Central memory CD8-positive, alpha-beta T cell (primary cell): ENCODE measurements around the gene SEMA3B.
"Not testable (repeated sequence)": the region's sequence is repeated elsewhere in the genome, so short reads cannot be mapped to it uniquely, and the experiment has no call there.

ENCODE experiments used
- ATAC-seq: fragments of 150-1000 bp; cut with Tn5 transposase; replicated peaks from 2 replicates; pipeline ENCODE4 v1.10.0; 2022; ENCODE audit warnings: mild to moderate bottlenecking, moderate FRiP score, moderate number of reproducible peaks; ENCODE audit not compliant: poor library complexity, severe bottlenecking; ENCODE audit errors: extremely low read depth
- DNase-seq, 2 donors: peaks; one replicate each; pipeline ENCODE4 v3.0.0; 2021; ENCODE audit warnings: low spot score in 2 of 2
- H3K27ac Mint-ChIP-seq: one replicate; pipeline ENCODE4 v1.8.0; 2022; ENCODE audit warnings: low read depth, mild to moderate bottlenecking, moderate library complexity, mixed read lengths
- H3K27me3 Mint-ChIP-seq: one replicate; pipeline ENCODE4 v1.8.0; 2022; ENCODE audit warnings: mixed read lengths
- H3K36me3 Mint-ChIP-seq: one replicate; pipeline ENCODE4 v1.8.0; 2022; ENCODE audit warnings: mild to moderate bottlenecking, moderate library complexity, mixed read lengths; ENCODE audit not compliant: insufficient read depth
- H3K4me1 Mint-ChIP-seq: one replicate; pipeline ENCODE4 v1.8.0; 2022; ENCODE audit warnings: mixed read lengths
- H3K4me3 Mint-ChIP-seq: one replicate; pipeline ENCODE4 v1.8.0; 2022; ENCODE audit warnings: mild to moderate bottlenecking, moderate library complexity, mixed read lengths
- H3K9me3 Mint-ChIP-seq: one replicate; pipeline ENCODE4 v1.8.0; 2022; ENCODE audit warnings: mixed read lengths

Gene SEMA3B

DNA sequence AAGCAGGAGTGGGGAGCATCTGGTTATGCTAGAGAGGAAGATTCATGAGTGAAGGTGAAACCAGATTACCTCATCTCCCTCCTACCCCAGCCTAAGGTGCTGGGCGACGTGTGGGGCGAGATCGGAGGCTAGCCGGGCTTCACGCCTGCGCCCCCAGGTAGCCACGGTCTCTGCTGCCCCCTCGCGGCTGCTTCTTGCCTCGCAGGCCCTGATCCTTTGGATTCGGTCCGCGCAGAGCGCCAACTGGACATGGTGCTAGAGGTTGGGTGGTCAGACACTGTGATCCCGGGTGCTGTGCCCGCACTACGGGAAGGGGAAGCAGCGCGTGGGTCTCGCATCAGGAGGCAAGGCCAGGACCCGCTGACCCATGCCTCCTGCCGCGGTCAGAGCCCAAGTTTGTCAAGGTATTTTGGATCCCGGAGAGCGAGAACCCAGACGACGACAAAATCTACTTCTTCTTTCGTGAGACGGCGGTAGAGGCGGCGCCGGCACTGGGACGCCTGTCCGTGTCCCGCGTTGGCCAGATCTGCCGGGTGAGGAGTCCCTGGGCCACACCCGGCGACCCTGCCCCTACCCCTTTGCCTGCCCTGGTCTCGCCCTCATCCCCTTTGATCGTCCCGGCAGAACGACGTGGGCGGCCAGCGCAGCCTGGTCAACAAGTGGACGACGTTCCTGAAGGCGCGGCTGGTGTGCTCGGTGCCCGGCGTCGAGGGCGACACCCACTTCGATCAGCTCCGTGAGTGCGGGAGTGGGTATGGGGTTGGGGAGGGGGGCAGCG is 4.2 kb downstream of the SEMA3B start:
- no peaks in the 10 kb centered on the region for H3K9me3 Mint-ChIP-seq
- no peak overlapping the region for H3K27ac Mint-ChIP-seq
- DNase-seq, result peak; percentile 76 to 93
- peaks cover 10% of the 10 kb centered on the region for H3K36me3 Mint-ChIP-seq
- H3K4me3 Mint-ChIP-seq, result peak overlapping the region; percentile 67
- ATAC-seq, result peak; percentile 76
- H3K4me1 Mint-ChIP-seq, result peaks cover 25% of the 10 kb centered on the region
- H3K27me3 Mint-ChIP-seq, result peaks cover 47% of the 10 kb centered on the region

DNA sequence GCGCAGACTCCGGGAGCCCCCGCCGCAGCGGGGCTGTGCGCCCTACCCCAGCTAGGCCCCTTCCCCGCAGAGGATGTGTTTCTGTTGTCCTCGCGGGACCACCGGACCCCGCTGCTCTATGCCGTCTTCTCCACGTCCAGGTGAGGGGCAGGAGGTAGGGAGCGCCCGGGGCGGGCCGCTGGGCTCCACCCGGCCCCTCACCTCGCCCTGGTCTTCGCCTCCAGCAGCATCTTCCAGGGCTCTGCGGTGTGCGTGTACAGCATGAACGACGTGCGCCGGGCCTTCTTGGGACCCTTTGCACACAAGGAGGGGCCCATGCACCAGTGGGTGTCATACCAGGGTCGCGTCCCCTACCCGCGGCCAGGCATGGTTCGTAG is 4.7 kb downstream of the SEMA3B start:
- peaks cover 53% of the 10 kb centered on the region for H3K27me3 Mint-ChIP-seq
- H3K4me1 Mint-ChIP-seq, result peaks cover 25% of the 10 kb centered on the region
- no peaks in the 10 kb centered on the region for H3K9me3 Mint-ChIP-seq
- no peak overlapping the region for H3K4me3 Mint-ChIP-seq
- ATAC-seq (no peak), DNase-seq (no peak)
- H3K27ac Mint-ChIP-seq, result no peak overlapping the region
- H3K36me3 Mint-ChIP-seq, result peaks cover 10% of the 10 kb centered on the region

DNA sequence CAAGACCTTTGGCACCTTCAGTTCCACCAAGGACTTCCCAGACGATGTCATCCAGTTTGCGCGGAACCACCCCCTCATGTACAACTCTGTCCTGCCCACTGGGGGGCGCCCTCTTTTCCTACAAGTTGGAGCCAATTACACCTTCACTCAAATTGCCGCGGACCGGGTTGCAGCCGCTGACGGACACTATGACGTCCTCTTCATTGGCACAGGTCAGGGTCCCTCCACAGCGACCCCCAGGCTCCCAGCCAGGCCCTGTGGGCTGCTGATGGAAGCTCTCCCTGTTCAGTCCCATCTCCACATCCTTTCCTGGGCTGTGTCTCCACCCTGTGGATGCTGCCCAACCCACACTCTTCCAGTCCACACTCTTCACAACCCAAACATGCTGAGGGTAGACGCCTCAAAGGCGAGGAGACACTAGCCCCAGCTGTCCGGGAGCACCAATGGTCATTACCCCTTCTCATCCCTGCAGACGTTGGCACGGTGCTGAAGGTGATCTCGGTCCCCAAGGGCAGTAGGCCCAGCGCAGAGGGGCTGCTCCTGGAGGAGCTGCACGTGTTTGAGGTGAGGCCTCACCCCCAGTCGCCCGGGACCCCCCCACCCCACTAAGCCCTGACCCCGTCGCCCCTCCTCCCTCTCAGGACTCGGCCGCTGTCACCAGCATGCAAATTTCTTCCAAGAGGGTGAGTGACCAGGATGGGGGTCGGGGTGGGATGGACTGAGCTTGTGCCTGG is 5.6 kb downstream of the SEMA3B start:
- H3K27me3 Mint-ChIP-seq, result peaks cover 53% of the 10 kb centered on the region
- peaks cover 10% of the 10 kb centered on the region for H3K36me3 Mint-ChIP-seq
- peaks cover 25% of the 10 kb centered on the region for H3K4me1 Mint-ChIP-seq
- no peaks in the 10 kb centered on the region for H3K9me3 Mint-ChIP-seq
- H3K27ac Mint-ChIP-seq, result no peak overlapping the region
- ATAC-seq, result peak; percentile 52
- peak overlapping the region; percentile 32 for H3K4me3 Mint-ChIP-seq
- DNase-seq, result peak; percentile 62 to 70

DNA sequence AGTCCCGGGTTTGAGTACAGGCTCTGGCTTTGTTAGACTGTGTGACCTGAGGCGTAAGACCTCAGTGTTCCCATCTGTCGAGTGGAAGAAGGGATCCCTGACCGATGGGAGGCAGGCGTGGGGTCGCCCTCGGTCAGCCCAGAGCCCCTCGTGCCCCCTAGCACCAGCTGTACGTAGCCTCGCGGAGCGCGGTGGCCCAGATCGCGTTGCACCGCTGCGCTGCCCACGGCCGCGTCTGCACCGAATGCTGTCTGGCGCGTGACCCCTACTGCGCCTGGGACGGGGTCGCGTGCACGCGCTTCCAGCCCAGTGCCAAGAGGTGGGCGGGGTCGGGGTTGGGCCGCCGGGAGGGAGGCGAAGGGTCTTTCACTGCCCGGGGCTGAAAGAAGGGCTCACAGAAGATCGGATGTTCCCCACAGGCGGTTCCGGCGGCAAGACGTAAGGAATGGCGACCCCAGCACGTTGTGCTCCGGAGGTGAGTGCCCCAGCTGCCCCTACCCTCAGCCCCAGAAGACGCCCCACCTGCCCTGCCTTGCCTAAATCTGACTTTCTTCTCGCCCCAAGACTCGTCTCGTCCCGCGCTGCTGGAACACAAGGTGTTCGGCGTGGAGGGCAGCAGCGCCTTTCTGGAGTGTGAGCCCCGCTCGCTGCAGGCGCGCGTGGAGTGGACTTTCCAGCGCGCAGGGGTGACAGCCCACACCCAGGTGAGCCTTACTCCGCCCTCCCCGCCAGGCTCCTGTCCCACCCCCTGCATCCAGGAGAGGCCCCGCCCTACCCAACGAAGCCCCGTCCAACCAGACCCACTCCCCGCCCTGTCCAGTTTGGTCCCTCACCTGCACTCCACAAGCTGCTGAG is 6.4 kb downstream of the SEMA3B start:
- Mint-ChIP-seq H3K36me3 (peaks cover 10% of the 10 kb centered on the region), H3K27me3 (peaks cover 53% of the 10 kb centered on the region), H3K9me3 (no peaks in the 10 kb centered on the region), H3K27ac (no peak overlapping the region), H3K4me1 (peaks cover 25% of the 10 kb centered on the region), H3K4me3 (peak overlapping the region; percentile 32)
- DNase-seq (no peak), ATAC-seq (no peak)

DNA sequence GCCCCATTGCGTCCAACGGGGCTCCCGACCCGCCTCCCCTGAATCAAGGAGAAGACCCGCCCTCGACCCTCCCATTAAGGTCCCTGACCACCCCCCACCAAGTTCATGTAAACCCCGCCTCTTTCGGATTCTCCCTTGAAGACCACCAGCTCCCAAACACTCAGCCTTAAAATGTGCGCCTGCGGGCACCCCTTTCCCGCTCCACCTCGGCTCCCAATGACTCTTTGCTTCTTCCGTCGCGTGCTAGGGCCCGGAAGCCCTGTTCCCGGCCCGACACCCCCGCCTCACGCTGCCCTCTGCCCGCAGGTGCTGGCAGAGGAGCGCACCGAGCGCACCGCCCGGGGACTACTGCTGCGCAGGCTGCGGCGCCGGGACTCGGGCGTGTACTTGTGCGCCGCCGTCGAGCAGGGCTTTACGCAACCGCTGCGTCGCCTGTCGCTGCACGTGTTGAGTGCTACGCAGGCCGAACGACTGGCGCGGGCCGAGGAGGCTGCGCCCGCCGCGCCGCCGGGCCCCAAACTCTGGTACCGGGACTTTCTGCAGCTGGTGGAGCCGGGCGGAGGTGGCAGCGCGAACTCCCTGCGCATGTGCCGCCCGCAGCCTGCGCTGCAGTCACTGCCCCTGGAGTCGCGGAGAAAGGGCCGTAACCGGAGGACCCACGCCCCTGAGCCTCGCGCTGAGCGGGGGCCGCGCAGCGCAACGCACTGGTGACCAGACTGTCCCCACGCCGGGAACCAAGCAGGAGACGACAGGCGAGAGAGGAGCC is 7.2 kb downstream of the SEMA3B start:
- H3K4me3 Mint-ChIP-seq, result peak overlapping the region; percentile 32
- H3K27ac Mint-ChIP-seq, result no peak overlapping the region
- peaks cover 10% of the 10 kb centered on the region for H3K36me3 Mint-ChIP-seq
- peaks cover 53% of the 10 kb centered on the region for H3K27me3 Mint-ChIP-seq
- DNase-seq (no peak), ATAC-seq (no peak)
- H3K9me3 Mint-ChIP-seq, result no peaks in the 10 kb centered on the region
- H3K4me1 Mint-ChIP-seq, result peaks cover 25% of the 10 kb centered on the region

DNA sequence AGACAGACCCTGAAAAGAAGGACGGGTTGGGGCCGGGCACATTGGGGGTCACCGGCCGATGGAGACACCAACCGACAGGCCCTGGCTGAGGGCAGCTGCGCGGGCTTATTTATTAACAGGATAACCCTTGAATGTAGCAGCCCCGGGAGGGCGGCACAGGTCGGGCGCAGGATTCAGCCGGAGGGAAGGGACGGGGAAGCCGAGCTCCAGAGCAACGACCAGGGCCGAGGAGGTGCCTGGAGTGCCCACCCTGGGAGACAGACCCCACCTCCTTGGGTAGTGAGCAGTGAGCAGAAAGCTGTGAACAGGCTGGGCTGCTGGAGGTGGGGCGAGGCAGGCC is 7.8 kb downstream of the SEMA3B start:
- Mint-ChIP-seq H3K27ac (no peak overlapping the region), H3K4me3 (no peak overlapping the region), H3K36me3 (peaks cover 10% of the 10 kb centered on the region), H3K9me3 (no peaks in the 10 kb centered on the region), H3K4me1 (peaks cover 25% of the 10 kb centered on the region), H3K27me3 (peaks cover 53% of the 10 kb centered on the region)
- no peak for ATAC-seq
- no peak for DNase-seq

DNA sequence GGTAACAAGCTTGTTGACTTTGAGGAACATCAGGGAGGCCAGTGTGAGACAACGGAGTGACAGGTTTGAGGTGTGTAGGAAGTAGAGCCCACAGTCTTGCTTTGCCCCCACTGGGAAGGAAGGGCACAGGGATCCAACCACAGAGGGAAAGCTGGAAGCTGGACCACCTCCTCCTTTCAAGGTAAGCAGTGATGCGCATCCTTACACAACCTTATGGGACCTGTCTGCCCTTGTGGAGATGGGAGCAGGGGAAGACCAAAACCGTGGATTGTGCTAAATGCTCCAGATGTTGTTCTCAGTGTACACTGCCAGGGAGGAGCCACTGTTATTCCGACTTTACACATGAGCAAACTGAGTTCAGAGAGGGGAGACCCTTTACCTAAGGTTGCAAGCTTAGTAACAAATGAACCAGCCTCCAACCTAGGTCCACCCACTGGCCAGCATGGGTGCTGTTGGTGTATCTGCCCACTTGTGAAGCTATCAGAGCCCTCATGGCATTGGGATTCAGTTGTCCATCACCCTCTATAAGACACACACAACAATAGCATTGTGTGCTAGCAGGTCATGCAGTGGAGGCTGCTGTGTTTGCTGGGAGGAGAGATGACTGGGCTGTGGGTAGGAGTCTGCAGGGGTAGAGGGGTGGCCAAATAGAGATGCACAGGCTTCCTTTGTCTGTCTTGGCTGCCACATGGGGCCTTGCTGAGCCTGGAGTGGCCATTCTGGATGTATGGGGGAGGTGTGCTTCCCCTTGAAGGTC is 9.4 kb downstream of the SEMA3B start:
- Mint-ChIP-seq H3K36me3 (peaks cover 4% of the 10 kb centered on the region), H3K4me3 (no peak overlapping the region), H3K4me1 (peaks cover 19% of the 10 kb centered on the region), H3K27me3 (peaks cover 46% of the 10 kb centered on the region), H3K9me3 (no peaks in the 10 kb centered on the region), H3K27ac (no peak overlapping the region)
- ATAC-seq (no peak), DNase-seq (no peak)

DNA sequence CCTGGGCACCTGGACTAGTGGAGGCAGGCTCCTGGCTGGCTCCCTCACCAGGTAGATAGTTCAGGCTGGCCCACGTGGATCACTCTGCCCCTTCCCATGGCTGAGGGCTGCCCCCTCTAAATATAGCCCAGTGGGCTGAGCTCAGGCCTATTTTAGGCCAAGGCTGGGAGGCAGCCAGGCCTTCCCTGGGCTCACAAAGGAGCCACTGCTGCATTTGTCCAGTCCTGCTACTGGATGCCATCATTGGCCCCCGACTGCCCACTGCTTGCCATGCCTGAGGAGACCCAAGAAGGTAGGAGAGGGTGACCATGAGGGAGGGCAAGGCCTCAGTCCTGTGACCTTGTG is 9.9 kb downstream of the SEMA3B start, which contains the start of gene LSMEM2:
TSS of gene LSMEM2 (plus strand) at position 208 of the 345 bp plus-strand sequence. CDS start at position 235, 27 bp downstream.
- ATAC-seq (no peak), DNase-seq (no peak)
- Mint-ChIP-seq H3K27me3 (peaks cover 43% of the 10 kb centered on the region), H3K9me3 (no peaks in the 10 kb centered on the region), H3K4me3 (no peak within 1 kb of the TSS), H3K27ac (no peak within 1 kb of the TSS), H3K36me3 (peaks cover 4% of the 10 kb centered on the region), H3K4me1 (peaks cover 19% of the 10 kb centered on the region)

DNA sequence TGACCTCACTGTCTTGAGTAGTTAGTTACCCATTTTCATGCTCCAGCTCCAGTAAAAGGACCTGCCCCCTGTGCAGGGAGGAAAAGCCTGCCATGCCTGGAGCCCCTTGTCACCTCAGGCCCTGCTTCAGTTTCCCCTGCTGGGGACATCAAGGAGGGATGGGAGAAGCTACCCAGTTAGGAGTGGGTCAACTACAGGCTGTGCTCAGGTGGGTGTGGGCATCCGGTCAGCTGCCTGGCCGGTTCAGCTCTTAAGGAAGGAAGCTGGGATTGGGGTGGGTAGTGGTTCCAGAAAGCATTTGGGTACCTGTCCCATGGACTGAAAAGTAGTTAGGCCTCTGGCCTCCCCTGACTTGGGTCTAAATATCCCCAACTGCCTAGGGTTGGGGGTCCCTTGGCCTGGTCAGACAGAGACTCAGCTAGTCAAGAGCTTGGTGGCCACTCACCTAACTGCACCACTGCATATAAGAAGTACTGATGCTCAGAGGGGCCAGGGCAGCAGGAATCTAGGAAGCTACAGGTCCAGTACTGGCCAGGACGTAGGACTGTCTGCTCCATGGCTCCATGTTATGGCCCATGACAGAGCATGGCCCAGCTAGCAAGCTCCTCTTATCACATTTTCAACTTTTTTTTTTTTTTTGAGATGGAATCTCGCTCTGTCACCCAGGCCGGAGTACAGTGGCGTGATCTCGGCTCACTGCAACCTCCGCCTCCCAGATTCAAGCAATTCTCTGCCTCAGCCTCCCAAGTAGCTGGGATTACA is 10.5 kb downstream of the SEMA3B start:
- DNase-seq (no peak), ATAC-seq (no peak)
- H3K4me1 Mint-ChIP-seq, result peaks cover 14% of the 10 kb centered on the region
- H3K4me3 Mint-ChIP-seq, result no peak overlapping the region
- H3K27me3 Mint-ChIP-seq, result peaks cover 37% of the 10 kb centered on the region
- H3K9me3 Mint-ChIP-seq, result no peaks in the 10 kb centered on the region
- no peak overlapping the region for H3K27ac Mint-ChIP-seq
- no peaks in the 10 kb centered on the region for H3K36me3 Mint-ChIP-seq

DNA sequence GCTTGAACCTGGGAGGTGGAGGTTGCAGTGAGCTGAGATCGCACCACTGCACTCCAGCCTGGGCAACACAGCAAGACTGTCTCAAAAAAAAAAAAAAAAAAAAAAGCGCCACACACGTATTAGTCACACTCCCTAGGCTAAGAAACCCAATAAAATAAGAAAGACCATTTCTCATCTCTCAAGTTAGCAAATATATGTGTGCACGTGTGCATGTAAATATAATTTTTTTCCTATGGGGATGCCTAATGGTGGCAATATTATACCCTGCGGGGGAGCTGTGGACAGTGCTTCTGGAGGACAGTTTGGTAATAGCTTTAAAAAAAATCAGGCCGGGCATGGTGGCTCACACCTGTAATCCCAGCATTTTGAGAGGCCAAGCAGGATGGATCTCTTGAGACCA is 15.2 kb downstream of the SEMA3B start:
- not testable (repeated sequence) for H3K4me3 Mint-ChIP-seq, H3K9me3 Mint-ChIP-seq, H3K36me3 Mint-ChIP-seq, H3K27ac Mint-ChIP-seq, H3K27me3 Mint-ChIP-seq, H3K4me1 Mint-ChIP-seq, DNase-seq, ATAC-seq
